Upper lobe of left lung (tissue), 4 donors: ENCODE results near the gene FABP6.

Experiments
- EP300 ChIP-seq, 4 donors: sonication (generic); formaldehyde crosslinking; IDR thresholded peaks; one replicate each; pipeline ENCODE4 v1.5.1; 2017; ENCODE audit warnings: antibody characterized with exemption in 4 of 4, control low read depth in 2 of 4
- POLR2A ChIP-seq, 4 donors: fragments of 450-650 bp; IDR thresholded peaks; one replicate each; pipeline ENCODE4 v1.5.1; 2016 to 2017; ENCODE audit warnings: antibody characterized with exemption in 4 of 4, mild to moderate bottlenecking in 2 of 4
- POLR2AphosphoS5 ChIP-seq, 2 donors: sonication (generic); formaldehyde crosslinking; IDR thresholded peaks; one replicate each; pipeline ENCODE4 v1.5.1; 2017; ENCODE audit warnings: antibody characterized with exemption in 2 of 2

- TF ChIP-seq POLR2A (IDR thresholded peaks at IDR 0.05) = no peak
- no peak for TF ChIP-seq EP300 (IDR thresholded peaks at IDR 0.05)
- TF ChIP-seq POLR2AphosphoS5 (IDR thresholded peaks at IDR 0.05) = no peak
Measured at GRCh38 chr5:160233215-160233614, 3.9 kb downstream of the FABP6 start.
